HG02852 (cell line): ENCODE results near the gene MAP2.
A peak's percentile ranks its signal among the peaks of the same experiment; 100 is the strongest.

Experiments
- ATAC-seq: cut with Tn5 transposase; IDR thresholded peaks from one replicate; pipeline ENCODE4 v1.9.1; 2021; ENCODE audit warnings: mild to moderate bottlenecking, moderate library complexity; ENCODE audit not compliant: unreplicated experiment

MAP2 gene

GRCh38 chr2:209424781-209425470, 1.1 kb downstream of the MAP2 start:
- no peak for ATAC-seq

GRCh38 chr2:209425471-209426071, 1.7 kb downstream of the MAP2 start:
- peak; percentile 31 for ATAC-seq

GRCh38 chr2:209426432-209426831, 2.6 kb downstream of the MAP2 start:
- ATAC-seq: no peak

- ATAC-seq: no peak
Measured at GRCh38 chr2:209431701-209432100, 7.9 kb downstream of the MAP2 start.

- no peak for ATAC-seq
Measured at GRCh38 chr2:209441541-209441940, 17.7 kb downstream of the MAP2 start.

- no peak for ATAC-seq
Measured at GRCh38 chr2:209442939-209443338, 19.1 kb downstream of the MAP2 start.

- no peak for ATAC-seq
Measured at GRCh38 chr2:209445485-209445884, 21.6 kb downstream of the MAP2 start.

- no peak for ATAC-seq
Measured at GRCh38 chr2:209451209-209451834, 27.5 kb downstream of the MAP2 start.

- ATAC-seq: no peak
Measured at GRCh38 chr2:209456489-209456888, 32.6 kb downstream of the MAP2 start.

- no peak for ATAC-seq
Measured at GRCh38 chr2:209458008-209458979, 34.4 kb downstream of the MAP2 start.

GRCh38 chr2:209459359-209459758, 35.5 kb downstream of the MAP2 start:
- ATAC-seq: no peak

GRCh38 chr2:209460151-209460761, 36.4 kb downstream of the MAP2 start:
- ATAC-seq: no peak

- ATAC-seq: no peak
Measured at GRCh38 chr2:209463226-209463625, 39.4 kb downstream of the MAP2 start.

- ATAC-seq: no peak
Measured at GRCh38 chr2:209463835-209464234, 40.0 kb downstream of the MAP2 start.

- no peak for ATAC-seq
Measured at GRCh38 chr2:209468846-209469245, 45.0 kb downstream of the MAP2 start.

GRCh38 chr2:209469481-209469880, 45.6 kb downstream of the MAP2 start:
- no peak for ATAC-seq

- no peak for ATAC-seq
Measured at GRCh38 chr2:209470466-209470865, 46.6 kb downstream of the MAP2 start.

- no peak for ATAC-seq
Measured at GRCh38 chr2:209471037-209471436, 47.2 kb downstream of the MAP2 start.

GRCh38 chr2:209472112-209472832, 48.4 kb downstream of the MAP2 start:
- no peak for ATAC-seq

- ATAC-seq: no peak
Measured at GRCh38 chr2:209472871-209473270, 49.0 kb downstream of the MAP2 start.
